Right cardiac atrium (tissue), 5 donors: ENCODE results near the gene RAB11FIP5. TPM values are rescaled to one million over a fixed set of nuclear protein-coding genes. Genes with fewer than 3 reads are reported as not detected.
"Not testable (repeated sequence)": the region's sequence is repeated elsewhere in the genome, so short reads cannot be mapped to it uniquely, and the experiment has no call there.

Experiments
- ATAC-seq, 2 donors: fragments of 200-7000 bp; cut with Tn5 transposase; one replicate each; pipeline versions ENCODE4 v1.8.0 to v1.9.1; 2020; ENCODE audit warnings: moderate library complexity in 2 of 2, mild to moderate bottlenecking in 1 of 2
- DNase-seq, 3 donors: peaks; one replicate each; pipeline ENCODE4 v3.0.0-alpha.2; 2020
- H3K27ac ChIP-seq: one replicate; pipeline ENCODE4 v1.5.1; 2013; ENCODE audit warnings: mild to moderate bottlenecking, low read length, control low read depth, moderate library complexity
- H3K27me3 ChIP-seq: one replicate; pipeline ENCODE4 v1.6.1; 2013; ENCODE audit not compliant: control insufficient read depth, insufficient read depth
- H3K4me1 ChIP-seq: one replicate; pipeline ENCODE4 v1.6.1; 2013; ENCODE audit warnings: low read length; ENCODE audit not compliant: control insufficient read depth, insufficient read depth
- H3K4me3 ChIP-seq: one replicate; pipeline ENCODE4 v1.5.1; 2013; ENCODE audit warnings: low read length, control low read depth
- H3K9me3 ChIP-seq: one replicate; pipeline ENCODE4 v1.6.1; 2013; ENCODE audit warnings: low read length; ENCODE audit not compliant: control insufficient read depth
- WGBS: extraction: QIAGEN DNeasy Blood & Tissue Kit; methylation state at CpG from one replicate; pipeline ENCODE4 v1.1.7; 2013; 5-methylcytosine and 5-hydroxymethylcytosine counted together
- intact Hi-C, 4 donors: fragments of 100-400 bp; cut with DNase I; formaldehyde crosslinking; loops; one replicate each; pipeline versions ENCODE4 v1.11.0 to v1.14.0; 2022 to 2023
- polyA plus RNA-seq: library from polyadenylated mRNA; stranded (reverse); fragments of 200-250 nt; gene quantifications from one replicate; pipeline ENCODE4 v1.2.3, GENCODE V29; 2013
- total RNA-seq, 4 donors: library from RNA; stranded (reverse); fragmentation: NEBNext Ultra II Directional; extraction: Animal tissue kit (Norgen Biotek cat#: 25700); gene quantifications; one replicate each; pipeline ENCODE4 v1.2.1, GENCODE V29; 2021
- donor health status: healthy with polysubstance abuse.
- donor health status: DM: no; HTN: yes; CAD: no.
- donor health status: DM: no; HTN: no; CAD: no.
- donor health status: DM: no; HTN: yes; CAD: no; lungs with severe emphysema.
- donor health status: DM: yes; HTN: yes; CAD: no.

The RAB11FIP5 gene
- total and polyA plus RNA-seq, 5 donors: 17.2 to 27.3 (median 25.2) TPM

GRCh38 chr2:73065070-73065469 lies 47.7 kb downstream of the RAB11FIP5 start:
- WGBS: 97% methylated on average over 5 of the region's 5 CpGs
- intact Hi-C loops, H3K9me3 ChIP-seq, ATAC-seq, H3K27ac ChIP-seq, H3K27me3 ChIP-seq, DNase-seq, H3K4me3 ChIP-seq: not testable (repeated sequence)
- H3K4me1 ChIP-seq: peaks cover 12% of the 10 kb centered on the region

- peak overlapping the region; percentile 67 for H3K27ac ChIP-seq
- H3K27me3 ChIP-seq: no peaks in the 10 kb centered on the region
- intact Hi-C loops: no loop called here
- no peak overlapping the region for H3K4me3 ChIP-seq
- H3K4me1 ChIP-seq: peaks cover 6% of the 10 kb centered on the region
- 87% methylated on average over 8 of the region's 8 CpGs for WGBS
- peak in 1 of 2 donors; percentile 51 for ATAC-seq
- no peak for DNase-seq
- H3K9me3 ChIP-seq: no peaks in the 10 kb centered on the region
Observed at GRCh38 chr2:73063909-73064875, 48.6 kb downstream of the RAB11FIP5 start.

DNA sequence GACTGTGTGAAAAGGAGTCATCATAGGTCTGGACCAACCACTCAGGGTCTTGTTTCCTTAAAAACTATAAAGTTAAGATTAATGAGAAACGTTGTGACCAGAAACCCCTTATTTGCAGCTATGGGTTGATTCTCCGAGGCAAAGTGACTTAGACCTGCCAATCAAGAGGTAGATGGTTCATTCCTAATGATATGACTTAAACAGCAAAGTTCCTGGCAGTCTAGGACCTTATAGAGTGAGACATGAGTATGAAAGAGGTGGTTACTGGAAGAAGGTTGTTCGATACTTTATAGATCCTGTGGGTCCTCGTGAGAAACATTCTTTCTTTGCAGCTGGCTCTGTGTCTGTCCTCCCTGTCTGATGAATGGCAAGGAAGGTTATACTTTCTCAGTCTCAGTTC lies 49.3 kb downstream of the RAB11FIP5 start:
- intact Hi-C loops: no loop called here
- H3K27ac ChIP-seq: no peak overlapping the region
- 78% methylated on average over 4 of the region's 4 CpGs for WGBS

GRCh38 chr2:73059106-73059505 lies 53.6 kb downstream of the RAB11FIP5 start:
- Histone ChIP-seq H3K27ac (no peak overlapping the region), H3K4me3 (no peak overlapping the region), H3K9me3 (no peaks in the 10 kb centered on the region), H3K4me1 (peaks cover 3% of the 10 kb centered on the region), H3K27me3 (no peaks in the 10 kb centered on the region)
- 87% methylated on average over 6 of the region's 6 CpGs for WGBS
- no peak for ATAC-seq
- intact Hi-C loops: no loop called here
- no peak for DNase-seq

More for the DNA sequence above, 49.3 kb downstream of the RAB11FIP5 start:
- H3K4me1 ChIP-seq: peaks cover 3% of the 10 kb centered on the region
- DNase-seq (no peak), ATAC-seq (no peak)
- H3K4me3 ChIP-seq: no peak overlapping the region
- H3K27me3 ChIP-seq: no peaks in the 10 kb centered on the region
- no peaks in the 10 kb centered on the region for H3K9me3 ChIP-seq

GRCh38 chr2:73054980-73055379 lies 57.8 kb downstream of the RAB11FIP5 start:
- H3K9me3 ChIP-seq: no peaks in the 10 kb centered on the region
- no peak overlapping the region for H3K27ac ChIP-seq
- no peak for DNase-seq
- intact Hi-C loops: no loop called here
- no peaks in the 10 kb centered on the region for H3K4me1 ChIP-seq
- no peak overlapping the region for H3K4me3 ChIP-seq
- ATAC-seq: no peak
- 83% methylated on average over 5 of the region's 5 CpGs for WGBS
- H3K27me3 ChIP-seq: no peaks in the 10 kb centered on the region

DNA sequence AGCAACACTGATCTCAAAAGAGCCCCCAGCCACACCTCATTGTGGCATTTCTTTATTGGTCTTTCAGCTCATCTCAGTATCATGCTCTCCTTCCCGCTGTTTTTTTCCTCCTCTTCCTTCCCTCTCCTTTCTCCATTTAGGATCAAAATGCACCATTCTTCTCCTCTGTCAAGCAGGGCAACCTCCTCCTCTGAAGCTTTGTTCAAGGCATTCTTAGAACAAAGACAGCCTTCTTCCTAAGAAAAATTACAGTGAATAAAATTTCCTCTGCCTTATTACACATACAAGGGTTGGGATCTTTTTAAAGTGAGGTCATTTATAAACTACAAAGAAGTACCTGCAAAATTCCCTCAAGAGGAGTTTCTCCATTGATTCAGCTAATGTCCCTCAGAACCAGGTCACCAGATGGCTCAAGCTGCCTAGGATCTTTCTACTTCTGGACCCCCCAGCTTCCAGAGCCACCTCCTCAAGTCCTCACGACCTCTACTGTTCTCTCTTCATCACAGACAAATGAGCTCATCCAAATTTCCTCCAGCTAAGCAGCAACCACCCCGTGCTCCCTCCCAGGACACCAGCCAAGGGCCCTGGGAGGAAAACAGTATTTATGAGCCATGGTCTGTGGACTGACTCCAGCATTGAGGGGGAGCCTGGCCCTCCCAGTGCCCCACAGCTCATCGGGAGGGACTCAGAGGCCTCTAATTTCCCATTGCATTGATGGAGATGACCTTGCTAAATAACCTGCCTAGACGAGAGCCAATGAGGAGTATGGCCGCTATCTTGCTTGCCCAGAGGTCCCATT lies 59.2 kb downstream of the RAB11FIP5 start:
- Histone ChIP-seq H3K4me1 (no peaks in the 10 kb centered on the region), H3K27me3 (no peaks in the 10 kb centered on the region), H3K9me3 (no peaks in the 10 kb centered on the region), H3K27ac (no peak overlapping the region), H3K4me3 (no peak overlapping the region)
- WGBS: 62% methylated on average over 6 of the region's 6 CpGs
- no peak for DNase-seq
- intact Hi-C loops: no loop called here
- peak in 1 of 2 donors; percentile 23 for ATAC-seq

DNA sequence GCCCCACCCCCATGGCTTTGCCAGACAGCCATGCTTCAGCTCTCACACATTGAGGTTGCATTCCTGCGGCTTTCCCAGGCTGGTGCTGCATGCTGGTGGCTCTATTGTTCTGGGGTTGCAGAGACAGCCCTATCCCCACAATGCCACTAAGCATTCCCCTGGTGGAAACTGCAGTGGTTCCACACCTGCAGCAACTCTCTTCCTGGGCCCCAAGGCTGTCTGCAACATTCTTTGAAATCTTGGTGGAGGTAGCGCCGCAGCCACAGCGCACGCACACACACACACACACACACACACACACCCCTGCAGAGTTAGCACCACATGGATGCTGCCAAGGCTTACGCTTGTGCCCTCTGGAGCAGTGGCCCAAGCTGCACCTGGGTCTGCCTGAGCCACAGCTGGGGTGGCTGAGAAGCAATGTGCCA lies 62.6 kb downstream of the RAB11FIP5 start:
- no peaks in the 10 kb centered on the region for H3K4me1 ChIP-seq
- no peak for ATAC-seq
- no peaks in the 10 kb centered on the region for H3K9me3 ChIP-seq
- DNase-seq: no peak
- H3K27ac ChIP-seq: no peak overlapping the region
- H3K4me3 ChIP-seq: no peak overlapping the region
- 88% methylated on average over 6 of the region's 6 CpGs for WGBS
- intact Hi-C loops: no loop called here
- no peaks in the 10 kb centered on the region for H3K27me3 ChIP-seq

DNA sequence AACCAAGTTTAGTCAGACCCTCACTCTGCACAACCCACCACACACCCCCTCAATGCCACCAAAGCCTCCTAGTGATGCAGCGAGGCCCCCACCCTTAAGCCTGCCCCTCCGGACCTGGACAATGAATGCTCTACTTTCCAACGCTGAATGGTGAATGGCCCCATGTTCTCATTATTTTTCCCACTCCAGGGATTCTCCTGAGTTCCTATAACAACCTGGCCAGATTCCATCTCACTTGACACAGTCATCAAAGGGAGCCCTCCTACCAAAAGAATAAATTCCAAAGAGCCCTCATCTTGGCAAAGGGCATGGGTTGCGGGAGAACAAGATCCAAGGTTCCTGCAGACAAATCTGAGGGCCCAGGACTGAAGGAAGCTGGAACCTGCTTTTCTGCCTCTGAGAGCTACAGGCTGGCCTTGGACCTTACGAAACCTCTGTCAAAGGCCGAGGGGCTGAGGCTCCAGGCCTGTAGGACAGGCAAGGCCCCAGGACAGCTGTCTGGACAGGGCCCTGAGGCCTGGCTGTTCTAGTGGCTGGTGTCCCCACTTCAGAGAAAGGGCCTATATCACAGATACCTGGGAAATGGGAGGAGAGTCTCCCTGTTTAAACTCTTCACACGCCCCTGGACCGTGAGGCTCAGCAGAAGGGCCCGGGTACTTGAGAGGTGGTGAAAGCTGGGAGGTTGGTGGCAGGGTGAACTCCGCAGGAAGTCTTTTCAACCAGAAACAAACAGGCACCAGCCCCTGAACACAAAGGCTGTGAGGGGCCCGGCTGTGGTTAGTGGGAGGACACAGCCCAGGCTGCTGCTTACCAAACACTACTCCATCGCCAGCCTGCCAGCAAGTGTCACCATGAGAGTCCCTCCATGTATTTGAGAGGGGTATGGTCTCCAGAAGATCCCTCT lies 68.6 kb downstream of the RAB11FIP5 start:
- intact Hi-C loops: no loop called here
- Histone ChIP-seq H3K4me3 (no peak overlapping the region), H3K27ac (no peak overlapping the region), H3K4me1 (no peaks in the 10 kb centered on the region), H3K9me3 (no peaks in the 10 kb centered on the region), H3K27me3 (no peaks in the 10 kb centered on the region)
- no peak for DNase-seq
- WGBS: 76% methylated on average over 12 of the region's 12 CpGs
- no peak for ATAC-seq

- DNase-seq: no peak
- Histone ChIP-seq H3K27me3 (no peaks in the 10 kb centered on the region), H3K9me3 (no peaks in the 10 kb centered on the region), H3K27ac (no peak overlapping the region), H3K4me1 (no peaks in the 10 kb centered on the region), H3K4me3 (no peak overlapping the region)
- WGBS: 63% methylated on average over 5 of the region's 5 CpGs
- ATAC-seq: no peak
- intact Hi-C loops: no loop called here
Observed at GRCh38 chr2:73043276-73043675, 69.5 kb downstream of the RAB11FIP5 start.

DNA sequence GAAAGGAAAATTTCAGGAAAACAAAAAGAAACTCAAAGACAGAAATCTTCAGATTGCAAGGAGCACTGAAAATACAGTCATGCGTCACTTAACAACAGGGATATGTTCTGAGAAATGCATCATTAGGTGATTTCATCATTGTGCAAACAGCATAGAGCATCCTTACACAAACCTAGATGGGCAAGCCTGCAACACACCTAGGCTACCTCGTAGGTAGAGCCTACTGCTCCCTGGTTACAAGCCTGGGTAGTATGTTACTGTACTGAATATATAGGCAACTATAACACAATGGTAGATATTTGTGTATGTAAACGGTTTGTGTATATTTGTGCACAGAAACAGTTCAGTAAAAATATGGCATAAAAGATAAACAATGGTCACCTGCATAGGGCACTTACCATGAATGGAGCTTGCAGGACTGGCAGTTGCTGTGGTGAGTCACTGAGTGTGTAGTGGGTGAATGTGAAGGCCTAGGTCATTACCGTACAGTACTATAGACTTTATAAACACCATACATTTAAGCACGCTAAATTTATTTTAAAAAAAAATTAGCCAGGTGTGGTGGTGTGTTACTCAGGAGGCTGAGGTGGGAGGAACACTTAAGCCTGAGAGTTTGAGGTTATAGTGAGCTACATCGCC lies 74.7 kb downstream of the RAB11FIP5 start:
- no peak for DNase-seq
- intact Hi-C loops: no loop called here

More for the DNA sequence above, 74.7 kb downstream of the RAB11FIP5 start:
- H3K4me1 ChIP-seq: no peaks in the 10 kb centered on the region
- H3K9me3 ChIP-seq: no peaks in the 10 kb centered on the region
- WGBS: 92% methylated on average over 6 of the region's 6 CpGs
- H3K27ac ChIP-seq: no peak overlapping the region
- no peaks in the 10 kb centered on the region for H3K27me3 ChIP-seq
- H3K4me3 ChIP-seq: no peak overlapping the region
- no peak for ATAC-seq
